Measurements from ENCODE around the gene JPT1.

- TF ChIP-seq, protein P1, sequence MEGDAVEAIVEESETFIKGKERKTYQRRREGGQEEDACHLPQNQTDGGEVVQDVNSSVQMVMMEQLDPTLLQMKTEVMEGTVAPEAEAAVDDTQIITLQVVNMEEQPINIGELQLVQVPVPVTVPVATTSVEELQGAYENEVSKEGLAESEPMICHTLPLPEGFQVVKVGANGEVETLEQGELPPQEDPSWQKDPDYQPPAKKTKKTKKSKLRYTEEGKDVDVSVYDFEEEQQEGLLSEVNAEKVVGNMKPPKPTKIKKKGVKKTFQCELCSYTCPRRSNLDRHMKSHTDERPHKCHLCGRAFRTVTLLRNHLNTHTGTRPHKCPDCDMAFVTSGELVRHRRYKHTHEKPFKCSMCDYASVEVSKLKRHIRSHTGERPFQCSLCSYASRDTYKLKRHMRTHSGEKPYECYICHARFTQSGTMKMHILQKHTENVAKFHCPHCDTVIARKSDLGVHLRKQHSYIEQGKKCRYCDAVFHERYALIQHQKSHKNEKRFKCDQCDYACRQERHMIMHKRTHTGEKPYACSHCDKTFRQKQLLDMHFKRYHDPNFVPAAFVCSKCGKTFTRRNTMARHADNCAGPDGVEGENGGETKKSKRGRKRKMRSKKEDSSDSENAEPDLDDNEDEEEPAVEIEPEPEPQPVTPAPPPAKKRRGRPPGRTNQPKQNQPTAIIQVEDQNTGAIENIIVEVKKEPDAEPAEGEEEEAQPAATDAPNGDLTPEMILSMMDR (conservative IDR thresholded peaks at IDR 0.05 in 1 of 2, IDR thresholded peaks at IDR 0.05 in 1 of 2; ENCODE audit: extremely low read depth in 1 of 2, insufficient read depth in 1 of 2, low read depth in 1 of 2, low read length in 2 of 2) = no peak
- TF ChIP-seq EZH2 (IDR thresholded peaks at IDR 0.05; ENCODE audit: borderline replicate concordance, low read length) = no peak
Measured at GRCh38 chr17:75097865-75098264, 56.4 kb downstream of the JPT1 start.
